ENCODE measurements around the gene NACAD. TPM values are rescaled to one million over a fixed set of nuclear protein-coding genes. Genes with fewer than 3 reads are reported as not detected.

Gene NACAD
- total RNA-seq, 1 experiment from 2014 or later = 5.5 TPM

- H3K36me3 Mint-ChIP-seq = no peaks in the 10 kb centered on the region
- no peak for TF ChIP-seq ZNF232 (CRISPR knock-in tag; IDR thresholded peaks at IDR 0.05)
- no peak for TF ChIP-seq TCF7 (CRISPR knock-in tag; IDR thresholded peaks at IDR 0.05; ENCODE audit: low read depth)
- TF ChIP-seq NR3C1 (CRISPR knock-in tag; conservative IDR thresholded peaks at IDR 0.05; ENCODE audit: low read depth) = no peak
- no peak for TF ChIP-seq FOXK1 (CRISPR knock-in tag; IDR thresholded peaks at IDR 0.05)
- no peak for TF ChIP-seq STAT6 (CRISPR knock-in tag; conservative IDR thresholded peaks at IDR 0.05; ENCODE audit: low read depth)
- no peak for TF ChIP-seq PREB (CRISPR knock-in tag; IDR thresholded peaks at IDR 0.05; ENCODE audit: borderline replicate concordance)
- no peak for TF ChIP-seq ZNF219 (CRISPR knock-in tag; IDR thresholded peaks at IDR 0.05; ENCODE audit: borderline replicate concordance)
- no peak for TF ChIP-seq EMX1 (CRISPR knock-in tag; IDR thresholded peaks at IDR 0.05)
- no peak for TF ChIP-seq ETV6 (CRISPR knock-in tag; IDR thresholded peaks at IDR 0.05)
- ATAC-seq = no peak
- CTCF ChIA-PET = no interaction called here
- H3K27me3 Mint-ChIP-seq (ENCODE audit: low read depth) = no peaks in the 10 kb centered on the region
- H3K4me3 Mint-ChIP-seq = no peak overlapping the region
- H3K9me3 Mint-ChIP-seq = no peaks in the 10 kb centered on the region
- no peak overlapping the region; the same call in 1 of the 2 replicates for H3K27ac Mint-ChIP-seq
- POLR2A ChIA-PET = no interaction called here
- no peak for DNase-seq (ENCODE audit: low spot score)
- H3K4me1 Mint-ChIP-seq = peaks cover 4% of the 10 kb centered on the region
Measured at GRCh38 chr7:45132708-45133320, 44.0 kb upstream of the NACAD start.

GRCh38 chr7:45131891-45132290, 43.1 kb upstream of the NACAD start:
- H3K36me3 Mint-ChIP-seq = no peaks in the 10 kb centered on the region
- no peaks in the 10 kb centered on the region for H3K27me3 Mint-ChIP-seq (ENCODE audit: low read depth)
- peaks cover 4% of the 10 kb centered on the region for H3K4me1 Mint-ChIP-seq
- H3K9me3 Mint-ChIP-seq = no peaks in the 10 kb centered on the region
- ChIA-PET POLR2A (interaction anchor here (0.5 to 0.6 kb wide), 2 partner anchors 99 to 113 kb away, joined by 4 to 11 read pairs; no protein-coding TSS in a partner anchor), CTCF (interaction anchor here (2.0 kb wide), 1 partner anchor 158 kb away, joined by 9 read pairs; no protein-coding TSS in a partner anchor)
- H3K27ac Mint-ChIP-seq = no peak overlapping the region
- ATAC-seq (no peak), DNase-seq (ENCODE audit: low spot score) (no peak)
- TF ChIP-seq ZNF512 (CRISPR knock-in tag; IDR thresholded peaks at IDR 0.05; ENCODE audit: borderline replicate concordance) = no peak
- TF ChIP-seq CTCF (IDR thresholded peaks at IDR 0.05) = no peak
- no peak for TF ChIP-seq USF2 (CRISPR knock-in tag; IDR thresholded peaks at IDR 0.05)
- no peak for TF ChIP-seq SOX15 (CRISPR knock-in tag; IDR thresholded peaks at IDR 0.05)
- no peak for TF ChIP-seq ERG (CRISPR knock-in tag; IDR thresholded peaks at IDR 0.05)
- TF ChIP-seq ARID4B (CRISPR knock-in tag; IDR thresholded peaks at IDR 0.05; ENCODE audit: borderline replicate concordance) = no peak
- TF ChIP-seq NFATC4 (CRISPR knock-in tag; IDR thresholded peaks at IDR 0.05) = no peak
- TF ChIP-seq PREB (CRISPR knock-in tag; IDR thresholded peaks at IDR 0.05; ENCODE audit: borderline replicate concordance) = no peak
- TF ChIP-seq RELA (CRISPR knock-in tag; IDR thresholded peaks at IDR 0.05; ENCODE audit: borderline replicate concordance) = no peak
- H3K4me3 Mint-ChIP-seq = no peak overlapping the region
